Fibroblast of villous mesenchyme (primary cell): Measurements from ENCODE around the gene MGLL. TPM values are rescaled to one million over a fixed set of nuclear protein-coding genes. Genes with fewer than 3 reads are reported as not detected.
A peak's percentile ranks its signal among the peaks of the same experiment; 100 is the strongest.

ENCODE experiments used
- DNase-seq: peaks from one replicate; pipeline ENCODE4 v3.0.0-alpha.2; 2010; ENCODE audit warnings: low read depth
- H3K4me3 ChIP-seq: 2 replicates; pipeline ENCODE4 v1.5.1; 2011; ENCODE audit warnings: low read depth, mild to moderate bottlenecking, low read length
- total RNA-seq: library from RNA; depleted of rRNA; stranded (reverse); fragments of >200 nt; gene quantifications from 2 replicates; pipeline ENCODE4 v1.2.3, GENCODE V29; 2012
- TF ChIP-seq, protein P1 (sequence below): IDR thresholded peaks from 2 replicates; pipeline ENCODE4 v1.5.1; 2012; ENCODE audit warnings: low read depth, mild to moderate bottlenecking, low read length; ENCODE audit not compliant: insufficient read depth

MGLL gene
- total RNA-seq, 1 donor = 141 TPM

DNA sequence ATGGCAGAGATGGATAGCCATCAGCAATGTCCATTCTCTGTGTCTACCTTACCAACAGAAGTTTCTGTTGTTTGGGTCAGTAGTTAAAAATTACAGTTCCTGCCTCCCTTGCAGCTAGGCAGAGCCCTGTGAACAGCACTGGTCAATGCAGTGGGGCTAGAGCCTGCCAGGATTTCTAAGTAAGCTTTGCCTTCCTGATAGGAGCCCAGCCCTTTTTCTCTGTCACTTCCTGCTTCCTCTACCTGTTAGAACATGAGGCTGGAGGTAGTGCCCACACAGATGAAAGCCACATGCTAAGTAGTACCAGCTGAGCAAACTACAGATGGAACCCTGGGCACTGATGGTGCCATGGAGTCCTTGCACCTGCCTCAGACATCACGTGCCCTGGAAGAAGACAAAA lies 45.0 kb downstream of the MGLL start:
- H3K4me3 ChIP-seq = no peak overlapping the region
- DNase-seq = no peak
- TF ChIP-seq, protein P1, sequence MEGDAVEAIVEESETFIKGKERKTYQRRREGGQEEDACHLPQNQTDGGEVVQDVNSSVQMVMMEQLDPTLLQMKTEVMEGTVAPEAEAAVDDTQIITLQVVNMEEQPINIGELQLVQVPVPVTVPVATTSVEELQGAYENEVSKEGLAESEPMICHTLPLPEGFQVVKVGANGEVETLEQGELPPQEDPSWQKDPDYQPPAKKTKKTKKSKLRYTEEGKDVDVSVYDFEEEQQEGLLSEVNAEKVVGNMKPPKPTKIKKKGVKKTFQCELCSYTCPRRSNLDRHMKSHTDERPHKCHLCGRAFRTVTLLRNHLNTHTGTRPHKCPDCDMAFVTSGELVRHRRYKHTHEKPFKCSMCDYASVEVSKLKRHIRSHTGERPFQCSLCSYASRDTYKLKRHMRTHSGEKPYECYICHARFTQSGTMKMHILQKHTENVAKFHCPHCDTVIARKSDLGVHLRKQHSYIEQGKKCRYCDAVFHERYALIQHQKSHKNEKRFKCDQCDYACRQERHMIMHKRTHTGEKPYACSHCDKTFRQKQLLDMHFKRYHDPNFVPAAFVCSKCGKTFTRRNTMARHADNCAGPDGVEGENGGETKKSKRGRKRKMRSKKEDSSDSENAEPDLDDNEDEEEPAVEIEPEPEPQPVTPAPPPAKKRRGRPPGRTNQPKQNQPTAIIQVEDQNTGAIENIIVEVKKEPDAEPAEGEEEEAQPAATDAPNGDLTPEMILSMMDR = no peak

DNA sequence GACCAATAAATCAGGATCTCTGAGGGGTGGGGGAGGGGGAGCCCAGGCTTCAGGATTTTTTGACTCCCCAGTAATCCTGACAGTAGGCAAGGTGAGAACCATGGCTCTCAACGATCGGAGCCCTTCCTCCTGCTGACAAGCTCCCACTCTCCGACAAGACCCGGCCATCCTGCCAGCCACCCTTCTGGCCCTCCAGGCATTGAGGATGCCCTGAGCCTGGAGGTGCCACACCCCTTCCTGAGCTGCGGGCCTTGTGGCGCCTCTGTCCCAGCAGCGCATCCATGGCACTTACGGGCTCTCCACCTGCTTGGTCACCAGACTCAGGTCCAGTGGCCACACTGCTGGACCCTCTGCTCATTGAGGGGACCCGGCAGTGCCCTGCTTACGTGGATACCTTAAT lies 46.0 kb downstream of the MGLL start:
- H3K4me3 ChIP-seq = no peak overlapping the region
- TF ChIP-seq, protein P1 = no peak
- no peak for DNase-seq

DNA sequence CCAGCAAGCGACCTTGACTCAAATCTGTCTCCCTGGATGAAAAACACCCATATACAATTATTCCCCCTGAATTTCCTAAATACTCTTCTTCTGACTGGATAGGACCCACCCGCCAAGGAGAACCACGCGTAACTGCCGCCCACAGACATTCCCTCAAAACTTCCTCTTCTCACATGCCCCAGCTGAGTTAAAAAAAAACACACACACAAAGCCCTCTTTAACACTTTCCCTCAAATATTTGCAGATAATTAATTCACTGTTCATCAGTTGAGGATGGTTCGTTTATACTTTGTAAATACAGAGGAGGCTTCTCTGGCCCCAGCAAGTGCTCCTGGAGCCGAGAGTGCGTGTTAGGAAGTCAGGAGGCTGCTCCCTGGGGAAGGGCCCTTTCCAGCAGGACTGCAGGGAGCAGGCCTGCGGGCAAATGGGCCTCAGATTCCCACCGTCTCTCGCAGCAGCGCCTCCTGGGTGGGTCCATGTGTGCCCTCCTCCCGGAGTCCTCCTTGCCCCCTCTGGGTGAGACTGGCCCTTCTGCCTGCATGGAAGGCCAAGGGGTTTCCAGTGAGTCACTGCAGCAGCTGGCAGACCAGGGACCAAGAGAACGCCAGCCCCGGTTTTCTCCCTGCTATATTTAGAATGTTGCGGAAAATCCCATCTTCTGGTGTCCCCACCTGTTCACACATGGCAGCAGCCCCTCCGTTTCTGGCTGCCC lies 46.8 kb downstream of the MGLL start:
- DNase-seq = peak; percentile 68
- no peak overlapping the region for H3K4me3 ChIP-seq
- TF ChIP-seq, protein P1 = no peak

DNA sequence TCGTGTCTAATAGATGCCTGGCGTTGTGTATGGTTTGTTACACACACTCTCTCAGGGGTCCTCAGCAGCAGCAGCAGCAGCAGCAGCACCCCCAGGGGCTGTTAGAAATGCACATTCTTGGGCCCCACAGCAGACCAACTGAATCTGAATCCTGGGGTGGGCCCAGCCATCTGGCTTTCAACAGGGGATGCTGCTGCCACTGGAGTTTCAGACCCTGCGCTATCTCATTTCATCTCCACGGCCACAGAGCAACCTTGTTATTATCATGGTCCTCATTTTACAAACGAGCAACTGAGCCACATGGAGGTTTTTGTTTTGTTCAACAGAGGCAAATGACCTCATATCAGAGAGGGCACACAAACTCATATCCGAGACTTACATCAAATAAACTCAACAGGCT lies 47.7 kb downstream of the MGLL start:
- no peak for DNase-seq
- TF ChIP-seq, protein P1 = no peak
- no peak overlapping the region for H3K4me3 ChIP-seq

DNA sequence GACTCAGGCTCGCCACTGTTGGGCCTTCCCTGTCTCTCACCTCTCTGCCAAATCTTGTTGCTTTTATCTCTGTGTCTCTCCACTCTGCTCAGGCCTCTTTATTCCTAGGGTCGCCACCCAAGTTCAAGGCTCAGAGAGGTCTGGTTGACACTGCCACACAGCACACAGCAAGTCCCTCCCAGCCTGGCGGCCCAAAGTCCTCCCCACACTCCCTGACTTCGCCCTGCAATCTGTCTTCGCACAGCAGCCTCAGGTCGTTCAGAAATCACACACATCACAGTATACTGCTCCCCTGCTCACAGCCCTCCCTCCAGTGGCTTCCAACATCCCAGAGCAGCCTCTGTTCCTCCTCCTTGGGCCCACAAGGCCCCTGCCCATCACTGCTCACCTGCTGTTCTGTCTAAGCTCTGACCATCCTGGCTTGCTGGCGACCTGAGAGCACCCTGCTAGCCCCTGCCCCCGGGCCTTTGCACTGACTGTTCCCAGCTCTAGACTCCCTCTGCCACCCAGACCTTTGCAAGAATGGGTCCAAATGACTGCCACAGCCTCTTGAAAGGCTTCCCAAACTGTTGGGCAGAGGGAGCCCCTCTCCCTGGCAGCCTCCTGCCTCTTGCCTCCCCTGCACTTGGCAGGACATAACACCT lies 48.4 kb downstream of the MGLL start:
- no peak overlapping the region for H3K4me3 ChIP-seq
- TF ChIP-seq, protein P1 = no peak
- DNase-seq = no peak

DNA sequence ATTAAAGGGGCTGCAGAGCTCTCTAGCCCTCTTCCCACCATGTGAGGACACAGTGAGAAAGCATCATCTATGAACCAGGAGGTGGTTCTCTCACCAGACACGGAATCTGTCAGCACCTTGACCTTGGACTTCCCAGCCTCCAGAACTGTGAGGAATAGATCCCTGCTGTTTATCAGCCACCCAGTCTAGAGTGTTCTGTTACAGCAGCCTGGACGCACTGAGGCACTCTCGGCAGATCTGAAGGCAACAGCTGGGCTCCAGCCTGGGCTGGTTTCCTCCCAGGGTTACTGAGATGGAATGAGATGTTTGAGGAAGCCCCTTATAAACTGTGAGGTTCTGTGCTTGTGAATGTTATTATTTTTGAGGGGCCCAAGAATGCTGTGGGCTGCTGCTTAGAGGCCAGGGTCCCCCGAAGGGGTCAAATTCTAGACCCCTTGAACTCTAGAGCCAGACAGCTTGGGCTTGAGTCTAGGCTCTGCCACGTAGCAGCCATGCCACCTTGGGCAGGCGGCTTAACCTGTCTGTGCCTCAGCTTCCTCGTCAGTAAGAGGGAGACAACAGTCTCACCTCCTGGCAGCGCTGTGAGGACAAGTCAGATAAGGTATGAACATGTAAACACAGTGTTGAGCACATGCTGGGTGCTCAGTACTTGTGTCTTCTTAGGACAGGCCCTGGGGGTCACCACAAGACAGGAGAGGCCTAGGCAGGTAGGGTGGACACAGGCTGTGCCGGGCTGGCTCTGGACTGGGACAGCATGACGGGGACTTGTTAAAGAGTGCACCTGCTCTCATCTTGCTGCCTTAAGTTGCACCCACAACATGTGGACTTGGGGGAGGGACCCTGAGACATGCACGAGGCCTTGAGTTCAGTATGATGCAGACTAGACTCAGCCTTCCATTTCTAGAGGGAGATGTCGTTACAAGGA lies 49.2 kb downstream of the MGLL start:
- TF ChIP-seq, protein P1 = no peak
- DNase-seq = no peak
- no peak overlapping the region for H3K4me3 ChIP-seq
